GM21786 (cell line): ENCODE data around the gene SLC35B2.

Experiments used
- ATAC-seq: cut with Tn5 transposase; IDR thresholded peaks from one replicate; pipeline ENCODE4 v1.9.1; 2021; ENCODE audit not compliant: unreplicated experiment

Gene SLC35B2

DNA sequence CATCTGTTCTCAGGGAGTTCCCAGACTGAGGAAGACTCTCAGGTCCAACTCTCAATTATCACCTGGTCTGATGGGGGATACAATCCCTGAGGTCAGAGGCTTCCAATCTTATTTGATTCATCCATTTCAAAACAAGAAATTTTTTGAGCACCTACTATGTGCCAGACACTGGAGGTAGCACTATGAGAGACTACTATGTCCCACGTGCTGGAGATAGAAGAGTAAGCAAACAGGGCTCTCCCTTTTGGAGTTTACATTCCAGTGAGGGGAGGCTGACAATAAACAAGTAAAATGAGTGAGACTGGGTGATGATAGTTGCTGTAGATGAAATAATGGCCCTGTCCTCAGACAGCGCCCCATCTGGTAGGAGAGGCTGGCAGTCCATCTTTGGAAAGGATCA is 29.4 kb upstream of the SLC35B2 start:
- ATAC-seq = no peak

DNA sequence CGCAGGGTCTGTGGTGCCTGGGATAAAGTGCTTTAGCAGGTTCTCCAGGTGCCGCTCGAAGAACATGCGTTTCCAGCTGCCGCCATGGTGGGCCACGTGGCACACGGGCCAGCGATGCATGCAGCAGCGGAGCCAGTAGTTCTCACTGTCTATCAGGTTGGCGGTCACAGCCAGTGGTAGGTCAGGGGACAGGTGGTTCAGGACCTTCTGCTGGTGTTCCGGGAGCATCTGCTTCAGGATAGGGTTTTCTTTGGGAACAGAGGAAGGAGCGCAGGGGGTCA is 28.9 kb upstream of the SLC35B2 start:
- ATAC-seq = no peak

DNA sequence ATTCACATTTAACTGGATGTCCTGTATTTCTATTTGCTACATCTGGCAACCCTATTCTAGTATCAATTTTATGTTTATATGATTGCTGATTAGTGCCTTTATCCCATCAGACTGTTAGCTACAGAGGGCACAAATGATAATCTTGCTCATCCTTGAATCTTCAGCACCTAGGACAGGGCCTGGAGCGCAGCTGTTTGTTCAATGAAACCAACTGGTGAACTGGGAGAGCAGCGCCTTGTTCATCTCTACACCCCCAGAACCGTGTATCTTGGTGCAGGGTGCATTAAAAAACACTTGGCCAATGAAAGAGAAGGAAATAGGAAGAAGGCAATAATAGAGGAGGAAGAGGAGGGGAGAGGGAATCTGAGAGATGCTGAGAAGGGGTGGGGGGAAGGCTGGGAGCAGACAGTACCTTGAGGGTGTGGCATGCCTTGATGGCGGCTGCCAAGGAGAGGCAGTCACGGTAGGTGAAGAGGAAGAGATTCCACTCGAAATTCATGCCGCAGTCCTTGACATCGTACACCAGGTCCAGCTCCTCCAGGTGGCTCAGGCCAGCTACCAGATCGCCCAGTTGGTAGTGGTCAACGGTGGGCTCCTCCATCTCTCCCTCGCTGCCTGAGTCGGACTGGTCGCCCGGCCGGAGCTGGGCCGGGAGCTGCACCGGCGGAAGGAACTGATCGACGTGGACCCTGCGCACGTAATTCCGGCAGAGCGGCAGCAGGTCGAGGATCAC is 28.4 kb upstream of the SLC35B2 start:
- no peak for ATAC-seq

DNA sequence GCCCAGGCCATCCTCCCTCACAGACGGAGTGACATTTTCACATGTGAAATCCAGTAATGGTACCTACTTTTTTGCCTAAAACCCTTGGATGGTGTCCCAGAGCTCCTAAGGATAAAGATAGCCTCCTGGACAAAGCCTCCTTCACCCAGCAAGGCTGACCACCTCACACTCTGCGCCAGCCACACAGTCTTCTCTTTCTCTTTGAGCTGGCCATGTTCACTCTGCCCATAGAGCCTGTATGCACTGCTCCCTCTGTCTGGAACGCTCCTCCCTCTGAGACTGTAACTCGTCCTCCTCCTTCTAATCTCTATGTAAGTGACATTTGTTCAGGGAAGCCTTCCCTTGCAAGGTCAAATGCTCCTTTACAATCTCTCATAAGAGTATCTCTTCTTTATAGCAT is 27.5 kb upstream of the SLC35B2 start:
- no peak for ATAC-seq

DNA sequence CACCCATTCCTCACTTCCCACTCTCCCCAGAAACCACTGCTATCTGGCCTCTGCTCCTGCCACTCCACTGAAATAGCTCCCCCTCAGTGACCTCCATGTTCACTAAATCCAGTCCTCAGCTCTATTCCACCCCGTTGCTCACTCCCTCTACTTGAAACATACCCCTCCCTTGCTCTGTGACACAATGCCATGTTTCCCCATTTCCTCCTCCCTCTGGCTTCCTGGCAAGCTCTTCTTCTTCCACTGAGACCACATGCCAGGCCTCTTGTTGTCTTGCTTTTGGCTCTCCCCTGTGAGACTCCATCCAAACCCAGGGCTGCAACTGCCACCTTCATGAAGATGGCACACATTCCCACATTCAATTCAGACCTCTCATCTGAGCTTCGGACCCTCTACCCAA is 26.8 kb upstream of the SLC35B2 start:
- ATAC-seq = no peak

DNA sequence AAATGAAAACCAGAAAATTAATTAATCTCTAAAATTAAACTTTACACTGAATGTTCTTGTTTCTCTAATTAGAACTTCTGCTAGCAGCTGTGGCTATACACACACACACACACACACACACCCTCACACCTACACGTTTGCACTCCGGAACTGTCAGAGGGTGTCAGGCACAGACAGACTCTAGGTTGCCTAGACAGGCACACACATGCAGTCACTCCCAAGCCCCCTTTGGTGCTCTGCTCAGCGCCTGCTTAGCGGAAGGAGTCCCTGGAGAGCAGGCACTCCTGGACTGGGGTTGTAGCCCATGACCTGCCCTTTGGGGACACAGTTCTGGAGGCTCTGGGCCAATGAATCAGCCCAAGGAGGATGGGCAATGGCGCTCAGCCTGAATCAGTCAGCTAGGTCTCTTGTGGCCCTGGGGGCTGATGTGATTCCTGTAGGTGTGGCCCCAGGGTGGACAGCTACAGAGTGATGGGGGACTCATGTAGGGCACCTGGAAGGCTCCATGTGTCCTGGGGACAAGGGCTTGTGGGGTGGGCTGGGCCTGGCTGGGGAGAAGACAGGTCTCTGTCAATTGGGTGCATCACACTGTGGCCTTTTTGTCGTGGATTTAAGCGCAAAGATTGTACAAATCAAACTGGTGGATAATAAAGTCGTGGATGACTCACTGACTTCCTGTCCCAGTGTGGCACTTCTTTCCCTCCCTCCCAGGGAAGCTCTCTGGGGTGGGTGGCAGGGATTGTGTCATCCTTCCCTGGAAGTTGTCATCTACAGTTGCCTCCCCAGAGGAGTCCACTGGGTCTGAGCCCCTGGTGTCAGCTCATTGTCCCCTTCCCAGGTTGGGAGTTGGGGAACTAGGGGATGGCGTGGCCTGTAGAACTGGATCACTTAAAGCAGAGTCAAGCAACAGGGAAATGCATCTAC is 21.7 kb upstream of the SLC35B2 start:
- ATAC-seq = no peak

DNA sequence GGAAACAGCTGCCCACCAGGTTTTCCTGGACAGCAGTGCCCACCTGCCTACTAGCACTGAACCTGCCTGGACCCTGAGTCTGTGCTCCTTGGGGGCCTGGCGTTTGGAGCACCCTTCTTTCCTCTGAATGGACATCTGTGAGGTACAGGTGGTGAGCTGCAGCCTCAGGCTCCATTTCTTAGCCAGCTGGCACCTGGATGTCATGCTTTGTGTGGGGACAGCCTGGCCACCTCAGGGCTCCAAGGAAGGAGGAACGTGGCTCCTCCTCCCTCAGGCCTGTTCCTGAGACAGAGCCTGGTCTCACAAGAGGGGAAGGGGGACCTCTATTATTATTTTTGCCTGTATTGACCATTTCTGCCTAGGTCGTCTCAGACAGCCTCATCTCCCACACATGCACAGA is 21.0 kb upstream of the SLC35B2 start:
- no peak for ATAC-seq

DNA sequence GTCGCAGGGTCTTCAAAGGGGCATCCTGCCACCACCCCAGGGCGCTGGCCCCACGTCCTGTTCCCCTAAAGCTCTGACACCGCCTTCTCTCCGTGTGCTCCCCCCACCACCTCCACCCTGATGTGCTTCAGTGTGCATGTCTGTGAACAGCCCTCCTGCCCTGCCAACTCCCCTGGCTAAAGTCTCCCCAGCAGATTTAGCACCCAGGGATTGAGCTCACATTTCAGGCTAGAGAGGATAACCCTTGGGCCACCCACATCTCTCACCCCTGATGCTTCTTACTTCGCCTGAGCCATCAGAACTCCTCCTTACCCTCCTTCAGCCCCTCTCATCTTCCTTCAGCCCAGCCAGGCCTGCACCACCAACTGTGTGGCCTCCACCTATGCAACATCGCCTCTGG is 20.4 kb upstream of the SLC35B2 start:
- no peak for ATAC-seq

DNA sequence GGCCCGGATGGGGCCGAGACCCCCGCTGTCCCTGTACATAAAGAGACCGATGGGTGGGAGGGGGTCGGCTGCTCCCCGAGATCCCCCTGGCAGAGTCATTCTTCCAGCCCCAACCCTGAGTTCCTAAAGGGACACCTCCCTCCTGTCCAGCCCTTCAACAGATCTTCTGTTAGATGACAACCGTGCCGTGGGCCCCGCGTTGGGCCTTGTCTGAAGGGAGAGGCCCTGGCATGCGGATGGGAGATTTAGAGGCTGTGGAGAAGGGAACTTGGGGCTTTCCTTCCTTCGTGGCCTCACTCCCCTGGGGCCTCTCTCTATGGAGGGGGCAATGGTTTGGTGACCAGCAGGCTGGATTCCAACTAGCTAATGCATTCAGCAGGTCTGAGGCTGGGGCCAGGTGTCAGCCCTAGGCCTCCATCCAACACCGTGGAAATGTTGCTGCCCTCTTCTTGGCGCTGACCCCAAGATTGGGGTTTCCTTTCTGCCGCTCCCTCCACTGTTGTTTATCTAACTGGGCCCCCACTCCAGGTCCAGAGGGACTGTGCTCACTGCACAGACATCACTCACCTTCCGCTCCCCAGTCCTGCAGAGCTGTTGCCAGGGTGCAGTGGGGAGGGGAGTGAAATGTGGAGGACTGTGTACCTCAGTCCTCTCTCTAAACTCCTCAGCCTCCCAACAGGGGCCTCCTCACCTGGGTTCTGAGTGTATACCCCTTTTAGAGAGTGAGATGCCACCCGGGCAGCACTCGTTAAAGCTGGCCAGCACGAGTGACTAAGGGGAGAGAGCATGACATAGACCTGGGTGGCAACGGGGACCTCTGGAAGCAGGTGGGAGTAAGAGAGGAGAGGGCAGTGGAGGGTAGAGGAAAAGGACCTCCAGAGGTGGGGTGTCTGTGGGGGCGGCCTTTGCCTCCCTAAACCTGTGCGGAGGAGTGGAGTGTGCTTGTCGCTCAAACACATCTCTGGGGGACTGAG is 19.6 kb upstream of the SLC35B2 start:
- no peak for ATAC-seq

DNA sequence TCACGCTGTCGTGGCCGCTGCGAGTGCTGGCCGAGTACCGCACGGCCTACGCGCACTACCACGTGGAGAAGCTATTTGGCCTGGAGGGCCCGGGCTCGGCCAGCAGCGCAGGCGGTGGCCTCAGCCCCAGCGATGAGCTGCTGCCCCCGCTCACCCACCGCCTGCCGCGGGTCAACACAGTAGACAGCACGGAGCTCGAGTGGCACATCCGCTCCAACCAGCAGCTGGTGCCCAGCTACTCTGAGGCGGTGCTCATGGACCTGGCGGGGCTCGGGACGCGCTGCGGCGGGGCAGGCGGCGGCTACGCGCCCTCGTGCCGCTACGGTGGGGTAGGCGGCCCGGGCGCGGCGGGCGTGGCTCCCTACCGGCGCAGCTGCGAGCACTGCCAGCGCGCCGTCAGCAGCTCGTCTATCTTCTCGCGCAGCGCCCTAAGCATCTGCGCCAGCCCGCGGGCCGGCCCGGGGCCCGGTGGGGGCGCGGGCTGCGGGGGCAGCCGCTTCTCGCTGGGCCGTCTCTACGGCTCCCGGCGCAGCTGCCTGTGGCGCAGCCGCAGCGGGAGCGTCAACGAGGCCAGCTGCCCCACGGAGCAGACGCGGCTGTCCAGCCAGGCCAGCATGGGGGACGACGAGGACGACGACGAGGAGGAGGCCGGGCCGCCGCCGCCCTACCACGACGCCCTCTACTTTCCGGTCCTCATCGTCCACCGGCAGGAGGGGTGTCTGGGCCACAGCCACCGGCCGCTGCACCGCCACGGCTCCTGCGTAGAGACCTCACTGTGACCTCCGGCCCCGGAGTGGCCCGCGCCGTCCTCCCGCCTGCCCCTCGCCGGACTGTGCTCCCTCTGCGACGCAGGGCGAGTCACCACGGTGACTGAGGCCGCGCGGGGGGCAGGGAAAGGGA is 18.7 kb upstream of the SLC35B2 start:
- ATAC-seq = no peak

DNA sequence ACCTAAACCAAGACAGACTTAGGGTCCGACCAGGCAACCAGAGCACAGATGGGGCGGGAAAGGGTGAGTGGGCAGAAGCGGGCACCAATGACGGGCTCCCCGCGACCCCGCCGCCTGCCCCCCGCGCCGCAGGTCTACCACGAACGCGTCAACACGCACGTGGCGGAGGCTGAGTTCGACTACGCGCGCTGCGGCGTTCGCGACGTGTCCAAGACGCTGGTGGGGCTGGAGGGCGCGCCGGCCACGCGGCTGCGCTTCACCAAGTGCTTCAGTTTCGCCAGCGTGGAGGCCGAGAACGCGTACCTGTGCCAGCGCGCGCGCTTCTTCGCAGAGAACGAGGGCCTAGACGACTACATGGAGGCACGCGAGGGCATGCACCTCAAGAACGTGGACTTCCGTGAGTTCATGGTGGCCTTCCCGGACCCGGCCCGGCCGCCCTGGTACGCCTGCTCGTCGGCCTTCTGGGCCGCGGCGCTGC is 18.0 kb upstream of the SLC35B2 start:
- no peak for ATAC-seq

DNA sequence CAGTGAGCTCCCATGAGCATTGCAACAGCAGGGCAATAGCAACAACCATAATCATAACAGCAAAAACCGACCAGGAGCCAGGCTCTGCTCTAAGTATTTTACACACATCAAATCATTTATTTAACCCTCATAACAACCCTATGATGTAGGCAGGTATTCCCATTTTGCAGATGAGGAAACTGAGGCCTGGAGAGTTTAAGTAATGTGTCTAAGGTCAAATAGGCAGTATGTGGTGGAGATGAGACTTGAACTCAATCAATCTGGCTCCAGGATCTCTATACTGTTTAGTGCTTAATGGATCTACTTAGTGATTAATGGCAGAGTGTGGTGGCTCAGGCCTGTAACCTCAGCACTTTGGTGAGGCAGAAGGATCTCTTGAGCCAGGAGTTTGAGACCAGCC is 16.3 kb upstream of the SLC35B2 start:
- ATAC-seq = no peak

DNA sequence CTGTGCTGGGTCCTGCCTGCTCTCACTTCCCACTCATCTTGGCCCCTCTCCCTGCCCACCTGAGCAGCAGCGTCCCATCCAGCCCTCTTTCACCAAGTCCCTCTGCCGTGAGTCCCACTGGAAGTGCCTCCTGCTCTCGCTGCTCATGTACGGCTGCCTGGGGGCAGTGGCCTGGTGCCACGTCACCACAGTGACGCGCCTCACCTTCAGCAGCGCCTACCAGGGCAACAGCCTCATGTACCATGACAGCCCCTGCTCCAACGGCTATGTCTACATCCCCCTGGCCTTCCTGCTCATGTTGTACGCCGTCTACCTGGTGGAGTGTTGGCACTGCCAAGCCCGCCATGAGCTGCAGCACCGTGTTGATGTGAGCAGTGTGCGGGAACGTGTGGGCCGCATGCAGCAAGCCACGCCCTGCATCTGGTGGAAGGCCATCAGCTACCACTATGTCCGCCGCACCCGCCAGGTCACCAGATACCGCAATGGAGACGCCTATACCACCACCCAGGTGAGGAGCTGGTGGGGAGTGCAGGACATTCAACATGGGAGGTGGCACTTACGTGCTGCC is 15.8 kb upstream of the SLC35B2 start:
- no peak for ATAC-seq

DNA sequence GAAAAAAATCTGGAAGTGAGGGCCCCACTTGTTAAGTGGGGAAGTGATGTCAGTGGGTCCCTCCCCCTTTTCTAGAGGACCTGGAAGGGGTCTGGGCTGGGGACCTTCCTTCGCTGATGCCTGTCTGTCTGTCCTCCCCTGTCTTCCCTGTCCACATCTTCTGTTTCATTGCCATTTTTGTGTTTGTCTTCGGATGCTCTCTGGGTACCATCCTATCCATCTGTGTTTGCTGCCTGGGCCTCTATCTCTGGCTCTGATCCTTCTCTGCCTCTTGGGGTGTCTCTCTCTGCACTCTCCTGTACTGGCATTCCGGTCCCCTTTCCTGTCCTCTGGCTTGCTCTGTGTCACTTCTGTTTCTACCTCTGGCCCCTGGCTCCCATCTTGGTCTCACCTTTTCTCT is 15.2 kb upstream of the SLC35B2 start:
- no peak for ATAC-seq

DNA sequence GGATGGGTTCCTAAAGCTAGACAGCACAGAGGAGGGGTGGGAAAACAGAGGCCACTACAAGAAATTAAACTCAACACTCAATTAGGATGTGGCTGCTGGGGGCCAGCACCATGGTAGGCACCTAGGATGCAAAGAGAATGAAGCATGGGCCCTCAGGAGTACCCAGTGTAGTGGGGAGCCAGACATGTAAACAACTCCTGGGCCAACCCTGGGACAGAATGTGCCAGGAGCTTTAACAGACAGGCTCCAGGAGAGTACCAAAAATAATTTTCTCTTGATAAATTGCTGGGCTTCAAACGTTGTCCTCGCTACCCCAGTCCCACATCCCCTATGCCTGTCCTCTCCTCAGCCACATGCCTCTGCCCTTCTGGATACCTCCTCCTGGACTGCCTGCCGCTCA is 14.6 kb upstream of the SLC35B2 start:
- ATAC-seq = no peak

DNA sequence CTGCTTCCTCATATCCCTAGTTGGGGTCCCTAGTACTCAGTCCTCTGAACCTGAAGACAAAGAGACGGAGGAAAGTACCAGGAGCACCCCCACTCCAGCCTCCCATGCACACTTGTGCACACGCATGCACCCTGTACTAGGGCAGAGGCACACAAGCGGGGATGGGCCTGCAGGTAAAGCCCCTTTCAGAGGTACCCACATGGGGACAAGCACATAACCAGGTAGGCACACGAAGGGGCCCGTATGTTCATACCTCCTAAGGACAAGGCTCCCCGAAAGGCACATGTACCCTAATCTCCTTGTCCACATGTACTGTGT is 14.0 kb upstream of the SLC35B2 start:
- ATAC-seq = no peak

DNA sequence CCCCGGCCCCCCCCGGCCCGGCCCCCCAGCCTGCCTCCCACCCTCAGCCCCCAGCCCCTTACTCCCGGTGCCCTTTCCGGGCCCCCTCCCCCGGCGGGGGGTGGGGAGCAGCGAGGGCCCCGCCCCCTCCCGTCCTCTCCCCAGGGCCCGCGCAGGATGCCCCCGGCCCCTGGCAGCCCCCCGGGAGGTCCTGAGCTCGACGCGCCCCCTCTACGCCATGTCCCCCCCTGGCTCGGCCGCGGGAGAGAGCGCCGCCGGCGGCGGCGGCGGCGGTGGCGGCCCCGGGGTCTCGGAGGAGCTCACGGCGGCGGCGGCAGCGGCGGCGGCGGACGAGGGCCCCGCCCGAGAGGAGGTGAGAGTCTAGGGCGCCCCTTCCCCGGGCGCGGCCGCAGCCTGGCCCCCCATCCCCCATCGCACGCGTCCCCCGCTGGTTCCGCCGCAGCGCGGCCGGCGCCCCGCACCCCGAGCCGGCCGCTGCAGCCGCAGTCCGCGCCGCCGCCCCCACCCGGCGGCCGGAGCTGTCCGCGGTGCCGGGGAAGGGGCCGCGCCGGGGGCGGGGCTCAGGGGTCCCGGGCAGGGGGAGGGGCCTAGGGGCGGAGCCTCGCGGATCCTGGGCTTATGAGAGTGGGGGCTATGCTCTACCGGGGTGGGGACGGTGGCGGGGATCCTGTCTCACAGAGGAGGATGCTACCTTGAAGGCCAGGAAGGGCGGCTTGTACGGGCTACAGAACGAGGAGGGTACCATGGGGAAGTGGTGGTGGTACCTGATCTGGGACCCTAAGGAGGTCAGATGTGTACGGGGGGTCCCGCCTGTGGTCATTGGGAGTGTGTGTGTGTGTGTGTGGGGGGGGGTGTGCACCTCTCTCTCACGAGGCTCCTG is 13.4 kb upstream of the SLC35B2 start:
- ATAC-seq = no peak

DNA sequence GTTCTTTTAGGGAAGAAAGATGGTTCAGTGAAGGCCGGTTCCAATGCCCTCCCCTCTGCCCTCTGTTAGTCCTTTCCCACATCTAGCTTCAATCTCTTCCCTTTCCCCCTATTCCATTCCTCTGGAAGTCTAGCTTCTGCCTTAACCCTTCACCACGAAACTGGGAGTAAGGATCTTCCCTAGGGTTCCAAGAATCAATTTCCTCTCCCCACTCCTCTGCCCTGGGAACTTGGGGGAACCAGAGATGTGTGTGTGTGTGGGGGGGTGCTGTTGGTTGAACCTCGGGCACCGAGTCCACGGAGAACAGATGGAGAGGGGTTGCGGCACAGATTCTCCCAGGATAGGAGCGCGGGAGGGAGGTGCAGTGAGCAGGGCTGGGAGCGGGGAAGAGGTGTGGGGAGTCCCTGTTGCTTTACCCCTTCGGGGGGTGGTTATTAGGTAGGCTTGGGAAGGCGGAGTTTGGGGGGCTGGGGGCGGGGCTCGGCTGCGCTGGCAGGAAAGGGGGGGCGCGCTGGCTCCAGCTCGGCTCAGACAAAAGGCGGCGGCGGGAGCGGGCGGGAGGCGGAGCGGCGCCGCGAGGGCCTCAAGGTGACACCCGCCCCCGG is 12.7 kb upstream of the SLC35B2 start, which contains the start of gene TMEM151B:
Gene TMEM151B (plus strand): TSS at position 530 of the 605 bp plus-strand sequence. CDS start 293 bp downstream, outside the sequence.
- no peak for ATAC-seq
